Neuronal stem cell (in vitro differentiated cells): Measurements from ENCODE around the gene PCGF1.

Source experiments
- DNase-seq: peaks from one replicate; pipeline ENCODE4 v3.0.0-alpha.2; 2013; ENCODE audit warnings: low spot score
- H2AFZ ChIP-seq: one replicate; pipeline ENCODE4 v1.6.1; 2013; ENCODE audit warnings: mild to moderate bottlenecking, low read length, inconsistent platforms
- H2AK5ac ChIP-seq: 2 replicates; pipeline ENCODE4 v1.6.1; 2013; ENCODE audit warnings: low read depth, mild to moderate bottlenecking, inconsistent platforms, low read length, moderate library complexity, mixed read lengths
- H2BK120ac ChIP-seq: 2 replicates; pipeline ENCODE4 v1.6.1; 2013; ENCODE audit warnings: low read depth, mild to moderate bottlenecking, inconsistent platforms, low read length, moderate library complexity, mixed read lengths
- H2BK12ac ChIP-seq: one replicate; pipeline ENCODE4 v1.6.1; 2013; ENCODE audit warnings: low read length, inconsistent platforms
- H2BK15ac ChIP-seq: 2 replicates; pipeline ENCODE4 v1.6.1; 2013; ENCODE audit warnings: mild to moderate bottlenecking, low read length, inconsistent platforms, mixed read lengths
- H2BK5ac ChIP-seq: one replicate; pipeline ENCODE4 v1.6.1; 2013; ENCODE audit warnings: inconsistent platforms, mild to moderate bottlenecking, low read length, moderate library complexity
- H3K14ac ChIP-seq: one replicate; pipeline ENCODE4 v1.6.1; 2013; ENCODE audit warnings: low read length, inconsistent platforms
- H3K18ac ChIP-seq: 2 replicates; pipeline ENCODE4 v1.6.1; 2013; ENCODE audit warnings: low read length, inconsistent platforms
- H3K23ac ChIP-seq: 2 replicates; pipeline ENCODE4 v1.6.1; 2013; ENCODE audit warnings: low read depth, mild to moderate bottlenecking, mixed read lengths, low read length, inconsistent platforms; ENCODE audit not compliant: poor library complexity
- H3K27ac ChIP-seq: replicated peaks from 3 replicates; pipeline ENCODE4 v1.5.1; 2013; ENCODE audit warnings: low read length, inconsistent platforms
- H3K27me3 ChIP-seq, 3 experiments: 2 replicates each; pipeline ENCODE4 v1.6.1; 2013; ENCODE audit warnings: low read length in 3 of 3, mild to moderate bottlenecking in 2 of 3, inconsistent platforms in 1 of 3, low read depth in 1 of 3, mixed read lengths in 1 of 3, moderate library complexity in 1 of 3; ENCODE audit not compliant: control insufficient read depth in 3 of 3, insufficient read depth in 3 of 3
- H3K36me3 ChIP-seq, 2 donors: replicated peaks in 1 of 2; 2 replicates each; pipeline ENCODE4 v1.6.1; 2013; ENCODE audit warnings: low read length in 2 of 2; ENCODE audit not compliant: control insufficient read depth in 2 of 2, insufficient read depth in 2 of 2
- H3K4ac ChIP-seq: 2 replicates; pipeline ENCODE4 v1.6.1; 2013; ENCODE audit warnings: inconsistent platforms, mild to moderate bottlenecking, low read length, moderate library complexity
- H3K4me1 ChIP-seq, 2 donors: 1 replicate in 1 of 2; 2 replicates in 1 of 2; pipeline ENCODE4 v1.6.1; 2013; ENCODE audit warnings: low read length in 2 of 2, low read depth in 1 of 2; ENCODE audit not compliant: control insufficient read depth in 2 of 2, insufficient read depth in 1 of 2
- H3K4me2 ChIP-seq: one replicate; pipeline ENCODE4 v1.6.1; 2013; ENCODE audit warnings: mild to moderate bottlenecking, low read length, inconsistent platforms; ENCODE audit not compliant: insufficient read depth, poor library complexity, severe bottlenecking
- H3K4me3 ChIP-seq, 2 donors: 2 replicates each; pipeline ENCODE4 v1.5.1; 2013; ENCODE audit warnings: low read length in 2 of 2, mild to moderate bottlenecking in 2 of 2, inconsistent platforms in 1 of 2, moderate library complexity in 1 of 2
- H3K79me1 ChIP-seq: one replicate; pipeline ENCODE4 v1.6.1; 2013; ENCODE audit warnings: low read depth, mild to moderate bottlenecking, inconsistent platforms, low read length, moderate library complexity
- H3K9ac ChIP-seq: one replicate; pipeline ENCODE4 v1.6.1; 2013; ENCODE audit warnings: mild to moderate bottlenecking, low read depth, low read length, inconsistent platforms; ENCODE audit not compliant: poor library complexity
- H3K9me3 ChIP-seq, 2 donors: replicated peaks in 1 of 2; 2 replicates each; pipeline versions ENCODE3 to v1.6.1; 2013; ENCODE audit warnings: low read length in 2 of 2, mild to moderate bottlenecking in 2 of 2, inconsistent platforms in 1 of 2, low read depth in 1 of 2, mixed read lengths in 1 of 2, moderate library complexity in 1 of 2; ENCODE audit not compliant: control insufficient read depth in 2 of 2, insufficient read depth in 1 of 2
- H4K8ac ChIP-seq: one replicate; pipeline ENCODE4 v1.6.1; 2013; ENCODE audit warnings: low read depth, mild to moderate bottlenecking, inconsistent platforms, low read length, moderate library complexity
- H4K91ac ChIP-seq: one replicate; pipeline ENCODE4 v1.6.1; 2013; ENCODE audit warnings: low read length, low read depth, mild to moderate bottlenecking, inconsistent platforms; ENCODE audit not compliant: poor library complexity
- WGBS, 2 donors: extraction: QIAGEN DNeasy Blood & Tissue Kit; methylation state at CpG; one replicate each; pipeline ENCODE4 v1.1.7; 2013; ENCODE audit warnings: missing lambda C conversion rate in 2 of 2, mixed read lengths in 1 of 2; ENCODE audit not compliant: insufficient read length in 2 of 2, insufficient replicate concordance in 1 of 2; ENCODE audit errors: extremely low coverage in 2 of 2; 5-methylcytosine and 5-hydroxymethylcytosine counted together

Gene PCGF1

DNA sequence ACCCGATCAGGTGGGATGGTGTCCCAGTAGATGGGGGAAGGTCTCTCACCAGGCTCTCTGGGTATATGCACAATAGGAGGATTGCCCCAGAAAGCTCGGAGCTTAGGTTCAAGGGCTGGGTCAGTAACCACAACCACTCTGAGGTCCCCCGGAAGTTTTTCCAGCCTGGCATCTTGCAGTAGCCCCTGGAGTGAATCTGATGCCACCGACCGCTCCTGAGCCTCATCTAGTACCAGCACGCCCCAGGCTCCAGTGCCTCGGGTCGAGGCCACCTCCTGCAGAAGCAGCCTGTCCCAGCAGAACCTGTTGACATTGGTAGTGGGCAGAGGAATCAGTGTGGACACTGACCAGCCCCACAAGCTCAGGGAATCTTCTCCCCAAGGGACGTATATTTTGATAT is 16.5 kb upstream of the PCGF1 start:
- Histone ChIP-seq H3K36me3 (peaks cover 25 to 30% of the 10 kb centered on the region in 2 donors), H3K79me1 (peaks cover 4% of the 10 kb centered on the region), H2BK12ac (no peak overlapping the region), H4K8ac (no peak overlapping the region), H3K4me1 (peaks cover 6 to 8% of the 10 kb centered on the region in 2 donors), H3K9me3 (peaks cover 0 to 2% of the 10 kb centered on the region in 2 donors), H2BK15ac (no peak overlapping the region), H2AK5ac (no peak overlapping the region), H2BK5ac (no peak overlapping the region), H2BK120ac (no peak overlapping the region), H3K4me3 (no peak overlapping the region), H3K9ac (no peak overlapping the region), H4K91ac (no peak overlapping the region), H3K23ac (no peak overlapping the region), H3K4ac (no peak overlapping the region), H3K18ac (no peak overlapping the region), H3K4me2 (no peak overlapping the region), H3K27ac (no peak overlapping the region), H3K27me3 (peaks cover 0 to 43% (median 19%) of the 10 kb centered on the region in 3 experiments), H2AFZ (no peak overlapping the region), H3K14ac (no peak overlapping the region)
- no peak for DNase-seq
- WGBS, 2 donors, result no CpG with 5 or more reads among the region's 9 CpGs

DNA sequence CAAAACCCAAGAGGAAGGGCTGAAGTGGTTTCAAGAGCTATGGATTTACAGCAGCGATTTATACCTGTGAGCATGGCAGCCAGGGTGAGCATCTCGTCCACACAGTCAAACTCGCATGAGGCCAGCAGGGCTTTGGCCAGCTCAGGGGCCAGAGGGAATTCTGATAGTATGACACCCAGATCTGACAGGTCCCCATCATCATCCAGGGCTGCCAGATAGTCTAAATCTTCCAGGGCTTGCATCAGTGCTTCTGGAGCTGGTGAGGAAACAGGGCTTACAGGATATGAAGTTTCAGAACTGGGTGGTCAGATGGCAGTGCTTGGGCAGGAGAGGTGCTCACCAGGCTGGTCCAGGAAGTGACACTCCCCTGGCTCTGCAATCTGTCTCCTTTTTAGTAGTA is 15.0 kb upstream of the PCGF1 start:
- Histone ChIP-seq H3K14ac (no peak overlapping the region), H3K9me3 (peaks cover 0 to 3% of the 10 kb centered on the region in 2 donors), H3K4me1 (no peaks in the 10 kb centered on the region), H3K79me1 (no peaks in the 10 kb centered on the region), H3K9ac (no peak overlapping the region), H2AK5ac (no peak overlapping the region), H2BK120ac (no peak overlapping the region), H4K91ac (no peak overlapping the region), H4K8ac (no peak overlapping the region), H3K36me3 (peaks cover 17 to 21% of the 10 kb centered on the region in 2 donors), H3K27me3 (peaks cover 0 to 58% (median 34%) of the 10 kb centered on the region in 3 experiments), H3K4ac (no peak overlapping the region), H2AFZ (no peak overlapping the region), H2BK5ac (no peak overlapping the region), H3K4me2 (no peak overlapping the region), H3K27ac (no peak overlapping the region), H3K23ac (no peak overlapping the region), H2BK15ac (no peak overlapping the region), H2BK12ac (no peak overlapping the region), H3K18ac (no peak overlapping the region), H3K4me3 (no peak overlapping the region)
- no peak for DNase-seq
- no CpG with 5 or more reads among the region's 3 CpGs for WGBS, 2 donors

DNA sequence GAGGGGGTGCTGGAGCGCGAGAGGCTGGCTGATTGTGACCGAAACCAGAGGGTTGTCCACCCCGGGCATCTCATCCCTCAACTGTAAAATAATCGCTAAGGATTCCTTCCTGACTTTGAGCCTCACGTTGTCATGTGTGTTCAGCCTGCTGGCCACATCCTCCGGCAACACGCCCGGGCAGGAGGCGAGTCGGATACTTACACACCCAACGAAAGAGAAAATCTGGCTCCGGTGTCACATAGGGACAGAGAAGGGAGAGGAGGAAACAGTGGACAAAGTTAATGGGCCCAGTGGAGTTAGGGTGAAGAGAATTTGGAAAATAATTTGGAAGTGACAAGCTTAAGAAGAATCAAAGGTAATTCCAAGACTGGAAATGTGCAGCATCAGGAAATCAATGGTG is 9.2 kb upstream of the PCGF1 start:
- Histone ChIP-seq H3K27me3 (peaks cover 44 to 98% (median 85%) of the 10 kb centered on the region in 3 experiments), H3K4ac (no peak overlapping the region), H2BK15ac (no peak overlapping the region), H3K4me3 (no peak overlapping the region), H3K23ac (no peak overlapping the region), H2AK5ac (no peak overlapping the region), H2BK5ac (no peak overlapping the region), H3K4me2 (no peak overlapping the region), H3K27ac (no peak overlapping the region), H4K91ac (no peak overlapping the region), H3K9ac (no peak overlapping the region), H4K8ac (no peak overlapping the region), H3K36me3 (no peaks in the 10 kb centered on the region), H3K18ac (no peak overlapping the region), H3K14ac (no peak overlapping the region), H3K9me3 (peaks cover 5 to 10% of the 10 kb centered on the region in 2 donors), H2AFZ (peak overlapping the region; percentile 88), H3K4me1 (peaks cover 2 to 4% of the 10 kb centered on the region in 2 donors), H2BK12ac (no peak overlapping the region), H2BK120ac (no peak overlapping the region), H3K79me1 (no peaks in the 10 kb centered on the region)
- DNase-seq, result no peak
- WGBS, 2 donors, result no CpG with 5 or more reads among the region's 13 CpGs

DNA sequence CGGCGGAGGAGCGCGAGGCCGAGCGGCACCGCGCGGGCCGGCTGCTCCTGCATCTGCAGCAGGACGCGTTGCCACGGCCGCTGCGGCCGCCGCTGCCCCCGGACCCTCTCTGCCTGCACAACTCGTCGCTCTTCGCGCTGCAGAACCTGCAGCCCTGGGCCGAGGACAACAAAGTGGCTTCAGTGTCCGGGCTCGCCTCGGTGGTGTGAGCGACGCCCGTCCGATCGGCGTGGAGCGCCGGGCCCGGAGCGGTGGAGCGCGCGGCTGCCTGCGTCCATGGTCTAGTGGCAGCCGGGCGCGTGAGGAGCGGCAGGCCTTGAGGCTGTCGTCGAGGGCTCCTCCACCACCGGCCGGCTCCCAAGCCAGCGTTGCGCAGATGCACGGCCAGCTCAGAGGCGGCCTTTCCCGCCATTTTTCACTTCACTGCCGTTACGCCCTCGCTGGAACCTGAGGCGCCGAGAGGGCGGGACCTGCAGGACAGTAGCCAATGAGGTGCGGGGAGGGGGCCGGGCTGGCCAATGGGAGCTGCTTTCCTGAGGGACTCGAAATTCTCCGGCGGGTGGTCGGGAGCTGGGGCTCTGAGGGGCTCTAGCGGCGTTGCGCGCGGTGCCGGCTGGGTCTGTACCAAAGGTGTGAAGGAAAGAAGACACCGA is 8.6 kb upstream of the PCGF1 start:
- Histone ChIP-seq H3K27me3 (peaks cover 44 to 98% (median 91%) of the 10 kb centered on the region in 3 experiments), H3K79me1 (no peaks in the 10 kb centered on the region), H3K27ac (no peak overlapping the region), H3K18ac (peak overlapping the region; percentile 69), H4K91ac (no peak overlapping the region), H3K9me3 (peaks cover 5 to 10% of the 10 kb centered on the region in 2 donors), H3K4ac (no peak overlapping the region), H3K4me1 (peaks cover 2 to 4% of the 10 kb centered on the region in 2 donors), H3K4me3 (peak overlapping the region; percentile 20 to 70), H2AFZ (peak overlapping the region; percentile 88), H3K23ac (peak overlapping the region; percentile 4), H2AK5ac (no peak overlapping the region), H4K8ac (peak overlapping the region; percentile 75), H2BK15ac (no peak overlapping the region), H2BK5ac (no peak overlapping the region), H3K9ac (peak overlapping the region; percentile 83), H3K14ac (no peak overlapping the region), H3K36me3 (no peaks in the 10 kb centered on the region), H2BK12ac (no peak overlapping the region), H3K4me2 (peak overlapping the region; percentile 44), H2BK120ac (no peak overlapping the region)
- DNase-seq, result no peak
- no CpG with 5 or more reads among the region's 72 CpGs for WGBS, 2 donors
